IPS-NIHi7 (cell line): Measurements from ENCODE around the gene CHRNB4.
A peak's percentile ranks its signal among the peaks of the same experiment; 100 is the strongest.

Experiments used
- DNase-seq: peaks from one replicate; pipeline ENCODE4 v3.0.0; 2012; ENCODE audit warnings: mixed read lengths; ENCODE audit errors: extremely low spot score

The CHRNB4 gene

DNA sequence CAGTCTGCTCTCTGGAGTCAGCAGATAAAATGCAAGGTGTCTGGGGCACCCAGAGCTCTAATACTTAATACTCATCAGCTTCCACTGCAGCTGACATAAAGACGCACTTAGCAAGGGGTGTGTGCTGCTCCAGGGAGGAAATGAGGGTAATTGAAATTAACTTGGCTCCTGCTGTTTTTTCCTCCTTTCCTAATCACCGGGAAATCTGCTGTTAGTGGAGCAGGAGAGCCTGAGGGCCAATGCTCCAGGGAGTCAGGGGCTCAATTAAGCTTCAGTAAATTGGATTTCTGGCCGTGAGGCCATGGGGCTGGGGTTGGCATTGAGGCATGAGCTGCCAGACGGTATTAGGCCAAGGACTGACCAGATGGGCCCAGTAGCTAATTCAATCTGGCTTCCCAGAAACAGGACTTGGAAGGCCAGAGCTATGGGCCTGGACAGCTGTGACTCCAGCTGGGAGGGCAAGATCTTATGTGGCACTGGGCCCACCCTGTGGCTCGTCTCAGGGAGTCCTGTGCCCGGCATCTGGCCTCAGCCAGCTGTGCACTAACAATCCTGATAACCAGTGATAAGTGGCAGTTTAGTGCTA is 30.7 kb upstream of the CHRNB4 start:
- DNase-seq = peak; percentile 76

- no peak for DNase-seq
Observed at GRCh38 chr15:78668987-78669386, 28.0 kb upstream of the CHRNB4 start.

GRCh38 chr15:78667578-78668236 is 26.7 kb upstream of the CHRNB4 start:
- no peak for DNase-seq

- no peak for DNase-seq
Observed at GRCh38 chr15:78666010-78666409, 25.0 kb upstream of the CHRNB4 start.

DNA sequence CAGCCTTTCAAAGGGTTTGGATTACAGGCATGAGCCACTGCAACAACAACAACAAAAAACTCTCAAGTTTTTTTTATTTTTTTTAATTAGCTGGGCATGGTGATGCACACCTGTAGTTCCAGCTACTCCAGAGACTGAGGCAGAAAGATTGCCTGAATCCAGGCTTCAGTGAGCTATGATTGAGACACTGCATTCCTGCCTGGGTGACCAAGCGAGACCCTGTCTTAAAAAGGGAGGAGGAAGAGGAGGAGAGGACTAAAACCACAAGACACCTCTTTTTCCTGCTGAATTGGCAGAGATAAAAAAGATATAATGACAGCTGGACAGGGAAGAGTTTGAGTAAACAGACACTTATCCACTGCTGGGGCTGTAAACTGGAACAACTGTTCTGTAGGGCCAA is 22.7 kb upstream of the CHRNB4 start:
- no peak for DNase-seq

- no peak for DNase-seq
Observed at GRCh38 chr15:78662028-78662427, 21.0 kb upstream of the CHRNB4 start.

- DNase-seq = no peak
Observed at GRCh38 chr15:78661001-78661400, 20.0 kb upstream of the CHRNB4 start.

DNA sequence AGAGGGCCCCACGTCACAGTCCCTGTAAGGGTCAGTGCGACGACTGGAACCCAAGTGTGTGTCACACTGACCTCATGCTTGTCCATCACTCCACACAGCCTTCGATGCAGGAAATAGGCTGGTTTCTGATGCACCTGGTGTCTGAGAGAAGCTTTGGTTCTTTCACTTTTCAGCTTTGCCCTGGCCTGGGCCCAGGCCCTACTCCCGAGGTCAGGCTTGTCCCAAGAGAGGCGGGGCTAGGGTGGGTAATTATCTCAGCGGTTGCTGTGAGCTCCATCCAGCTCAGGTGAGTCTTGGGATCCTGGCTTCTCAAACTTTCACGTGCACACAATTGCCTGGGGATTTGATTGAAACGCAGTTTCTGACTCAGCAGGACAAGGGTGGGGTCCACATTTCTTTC is 19.6 kb upstream of the CHRNB4 start:
- DNase-seq = no peak

- no peak for DNase-seq
Observed at GRCh38 chr15:78658823-78659222, 17.8 kb upstream of the CHRNB4 start.

DNA sequence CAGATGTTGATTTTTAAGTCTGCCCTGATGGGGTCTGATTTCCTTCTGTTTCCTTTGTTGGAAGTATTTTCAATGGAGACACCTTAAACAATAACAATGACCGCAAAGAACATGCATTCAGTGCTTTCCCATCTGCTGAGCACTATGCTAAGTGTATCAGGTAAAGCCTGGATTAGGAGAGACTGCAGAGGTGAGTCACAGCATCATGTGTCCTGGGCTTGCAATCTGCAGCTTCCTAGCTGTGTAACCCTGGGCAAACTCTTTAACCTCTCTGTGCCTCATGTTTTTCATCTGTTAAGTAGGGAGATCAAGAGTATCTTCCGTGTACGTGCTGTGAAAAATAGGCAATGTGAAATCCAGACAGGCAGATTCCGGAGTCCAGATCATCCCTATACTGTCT is 13.3 kb upstream of the CHRNB4 start:
- DNase-seq = no peak

DNA sequence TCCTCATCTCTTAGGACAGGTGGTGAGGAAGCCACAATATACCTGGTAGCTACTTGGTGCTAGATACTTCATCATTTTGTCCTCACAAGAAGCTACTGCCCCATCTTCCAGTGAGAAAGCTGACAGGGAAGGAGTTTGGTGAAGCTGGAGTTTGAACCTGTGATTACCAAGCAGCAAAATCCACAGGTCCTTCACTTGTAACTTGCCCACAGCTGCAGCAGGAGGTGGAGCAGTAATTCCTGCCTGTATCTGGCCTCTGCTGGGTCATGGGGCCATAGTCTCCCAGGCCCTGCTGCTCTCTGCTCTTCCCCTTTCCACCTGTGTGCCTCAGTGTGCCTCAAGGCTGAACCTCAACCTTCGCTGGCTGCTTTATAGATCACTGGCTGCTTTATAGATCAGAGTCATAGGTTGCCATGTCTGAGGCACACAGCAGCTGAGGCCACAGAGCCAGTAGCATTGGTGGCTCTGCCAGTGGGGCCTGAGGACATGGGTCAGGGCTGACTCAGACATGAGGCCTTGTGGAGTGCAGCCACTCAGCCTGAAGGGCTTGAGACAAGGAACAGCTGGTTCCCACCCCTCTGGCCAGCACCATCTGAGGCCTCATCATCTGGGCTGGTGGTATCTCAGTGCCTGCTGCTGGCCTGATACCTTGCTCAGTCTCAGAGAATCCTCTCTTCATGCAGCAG is 11.1 kb upstream of the CHRNB4 start:
- no peak for DNase-seq

- DNase-seq = no peak
Observed at GRCh38 chr15:78651007-78651406, 10.0 kb upstream of the CHRNB4 start.

GRCh38 chr15:78650022-78650421 is 9.0 kb upstream of the CHRNB4 start:
- no peak for DNase-seq

GRCh38 chr15:78645009-78645408 is 4.0 kb upstream of the CHRNB4 start:
- DNase-seq = no peak

- no peak for DNase-seq
Observed at GRCh38 chr15:78642331-78642730, 1.3 kb upstream of the CHRNB4 start.

GRCh38 chr15:78641749-78642275 is 802 bp upstream of the CHRNB4 start:
- no peak for DNase-seq

DNA sequence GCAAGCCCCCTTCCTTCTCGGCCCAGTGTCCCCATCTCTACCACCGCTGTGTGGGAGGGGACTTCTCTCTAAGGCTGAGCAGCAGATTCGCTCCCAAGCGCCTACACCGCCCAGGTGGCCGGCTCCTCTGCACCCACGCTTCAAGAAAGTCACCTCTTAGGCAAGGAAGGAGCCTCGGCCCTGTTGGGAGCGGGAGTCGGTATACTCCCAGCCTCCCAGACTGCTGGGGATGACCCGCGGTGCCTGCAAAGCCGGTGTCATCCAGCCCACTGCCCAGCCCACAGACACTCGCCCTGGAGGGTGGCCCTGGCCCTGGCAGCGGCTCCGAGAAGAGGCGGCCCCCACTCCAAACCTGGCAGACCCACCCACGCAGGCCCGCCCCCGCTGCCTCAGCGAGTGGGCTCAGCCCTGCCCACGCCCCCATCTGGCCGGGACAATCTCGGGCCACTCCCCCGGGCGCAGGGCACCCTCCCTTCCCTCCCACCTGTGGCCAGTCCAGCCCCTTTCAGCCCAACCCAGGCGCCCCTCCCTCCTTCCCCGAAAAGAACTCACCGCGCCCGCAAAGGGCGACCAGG is 396 bp downstream of the CHRNB4 start:
- DNase-seq = peak; percentile 70

DNA sequence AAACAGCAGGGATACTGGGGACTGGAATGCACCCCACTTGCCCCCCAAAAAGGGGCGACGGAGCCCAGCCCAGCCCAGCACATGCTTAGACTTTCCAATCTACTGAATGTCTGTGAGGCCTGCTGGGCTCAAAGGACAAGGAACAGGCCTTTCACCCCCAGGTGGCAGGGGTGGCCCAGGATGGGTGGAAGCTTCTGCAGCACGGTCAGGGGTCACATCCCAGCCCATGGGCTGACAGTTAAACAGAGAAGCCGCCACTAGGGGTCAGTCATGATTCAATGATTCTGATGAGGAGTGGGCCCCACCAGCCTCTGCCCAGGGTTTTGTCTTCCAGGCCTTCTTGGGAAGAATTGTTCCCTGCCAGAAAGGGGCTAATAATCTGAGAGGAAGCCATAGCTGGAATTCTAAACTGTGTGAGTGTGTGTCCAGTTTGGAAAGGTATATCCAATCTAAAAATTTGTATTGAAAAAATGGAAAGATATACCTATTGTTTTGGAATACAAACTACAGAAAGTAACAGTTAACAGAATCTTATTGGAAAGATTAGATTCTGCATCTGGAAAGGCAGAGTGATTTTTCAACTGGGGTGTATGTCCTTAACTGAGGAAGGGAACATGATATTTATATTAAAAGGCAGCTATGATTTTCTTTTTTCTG is 2.2 kb downstream of the CHRNB4 start:
- peak; percentile 86 for DNase-seq

- no peak for DNase-seq
Observed at GRCh38 chr15:78637776-78638435, 3.1 kb downstream of the CHRNB4 start.

- no peak for DNase-seq
Observed at GRCh38 chr15:78636378-78636859, 4.6 kb downstream of the CHRNB4 start.

GRCh38 chr15:78635346-78635745 is 5.7 kb downstream of the CHRNB4 start:
- no peak for DNase-seq
